GM12878 (cell line): ENCODE measurements around the gene MMP14. TPM values are rescaled to one million over a fixed set of nuclear protein-coding genes. Genes with fewer than 3 reads are reported as not detected.
A peak's percentile ranks its signal among the peaks of the same experiment; 100 is the strongest.

ENCODE experiments used
- ATAC-seq: fragments of 200-7000 bp; cut with Tn5 transposase; 3 replicates; pipeline ENCODE4 v1.9.1; 2020; ENCODE audit warnings: mild to moderate bottlenecking, moderate library complexity
- BruUV-seq: library from RNA; stranded (reverse); fragments of 400-500 nt; replicated peaks from 2 replicates; lab custom pipeline; 2021; lab: Mats Ljungman, UMichigan
- CTCF ChIA-PET: fragments of 300-600 bp; sonication (Branson Sonifier 250); formaldehyde crosslinking; extraction: SDS; loops from one replicate; lab custom pipeline; 2021; ENCODE audit warnings: inconsistent platforms; lab: Yijun Ruan, JAX
- POLR2A ChIA-PET: fragments of 350-600 bp; formaldehyde crosslinking; extraction: SDS; loops from one replicate; lab custom pipeline; 2021; ENCODE audit warnings: inconsistent platforms; lab: Charles Lee
- RAD21 ChIA-PET: fragments of 300-600 bp; sonication (Branson Sonifier 250); formaldehyde crosslinking; loops from one replicate; lab custom pipeline; 2023; ENCODE audit warnings: antibody characterized with exemption; ENCODE audit not compliant: unreplicated experiment; lab: Charles Lee
- SMC1A ChIA-PET: fragments of 300-600 bp; sonication (Branson Sonifier 250); formaldehyde crosslinking; loops from one replicate; lab custom pipeline; 2023; ENCODE audit not compliant: unreplicated experiment, uncharacterized antibody; lab: Charles Lee
- DNase-seq: peaks from one replicate; pipeline ENCODE4 v3.0.0-alpha.2; 2011; ENCODE audit warnings: low read depth, low spot score
- FAIRE-seq: peaks from 3 replicates; lab custom pipeline; 2011; peaks lifted over from hg19 to GRCh38; lab: Jason Lieb, UNC
- H2AFZ ChIP-seq: 2 replicates; pipeline ENCODE4 v1.6.0; 2011; ENCODE audit warnings: low read depth, low read length, control low read depth; ENCODE audit not compliant: control insufficient read depth
- H3K27ac ChIP-seq: 2 replicates; pipeline ENCODE4 v1.5.1; 2011; ENCODE audit warnings: control low read depth; ENCODE audit not compliant: control insufficient read depth, insufficient read depth
- H3K27me3 ChIP-seq, 2 experiments: replicated peaks in 1 of 2; 2 replicates each; pipeline versions ENCODE4 v1.6.0 to v1.6.1; 2011; ENCODE audit warnings: low read length in 1 of 2; ENCODE audit not compliant: control insufficient read depth in 2 of 2, insufficient read depth in 2 of 2
- H3K36me3 ChIP-seq, 2 experiments: 2 replicates each; pipeline ENCODE4 v1.5.1; 2011; ENCODE audit warnings: low read length in 1 of 2; ENCODE audit not compliant: control insufficient read depth in 2 of 2, insufficient read depth in 2 of 2
- H3K4me1 ChIP-seq: 2 replicates; pipeline ENCODE4 v1.6.1; 2011; ENCODE audit warnings: mild to moderate bottlenecking, low read length, moderate library complexity, mixed read lengths; ENCODE audit not compliant: control insufficient read depth, insufficient read depth
- H3K4me2 ChIP-seq: 2 replicates; pipeline ENCODE4 v1.6.0; 2011; ENCODE audit warnings: control low read depth; ENCODE audit not compliant: control insufficient read depth, insufficient read depth
- H3K4me3 ChIP-seq: fragments of 200-600 bp; sonication (generic); 2 replicates; pipeline ENCODE4 v1.5.1; 2016
- H3K79me2 ChIP-seq: 2 replicates; pipeline ENCODE4 v1.6.0; 2011; ENCODE audit warnings: low read length; ENCODE audit not compliant: control insufficient read depth, insufficient read depth
- H3K9ac ChIP-seq: 2 replicates; pipeline ENCODE4 v1.8.0; 2011; ENCODE audit warnings: low read length, control low read depth, mixed read lengths; ENCODE audit not compliant: control insufficient read depth, insufficient read depth
- H3K9me3 ChIP-seq: replicated peaks from 3 replicates; pipeline ENCODE4 v1.5.1; 2011; ENCODE audit warnings: mild to moderate bottlenecking, low read length; ENCODE audit not compliant: control insufficient read depth, insufficient read depth
- H4K20me1 ChIP-seq: 2 replicates; pipeline ENCODE4 v1.6.0; 2011; ENCODE audit not compliant: control insufficient read depth, insufficient read depth
- ATF3 ChIP-seq: IDR thresholded peaks from 2 replicates; pipeline ENCODE4 v1.6.1; 2011; ENCODE audit warnings: low read depth, mild to moderate bottlenecking, low read length, moderate library complexity, borderline replicate concordance; ENCODE audit errors: extremely low read depth
- BMI1 ChIP-seq: fragments of 450-650 bp; IDR thresholded peaks from 2 replicates; pipeline ENCODE4 v1.6.1; 2016; ENCODE audit warnings: mild to moderate bottlenecking, moderate library complexity, borderline replicate concordance
- FOXM1 ChIP-seq: IDR thresholded peaks from 2 replicates; pipeline ENCODE4 v1.6.1; 2012; ENCODE audit warnings: low read depth, mild to moderate bottlenecking, inconsistent platforms, low read length, moderate library complexity
- HCFC1 ChIP-seq: fragments of 150-350 bp; IDR thresholded peaks from 2 replicates; pipeline ENCODE4 v1.6.1; 2014; ENCODE audit warnings: low read length
- MTA2 ChIP-seq: fragments of 450-650 bp; IDR thresholded peaks from 2 replicates; pipeline ENCODE4 v1.6.1; 2016; ENCODE audit warnings: low read depth, mild to moderate bottlenecking, moderate library complexity
- NRF1 ChIP-seq: conservative IDR thresholded peaks from 2 replicates; pipeline ENCODE4 v1.6.1; 2011; ENCODE audit warnings: mild to moderate bottlenecking, low read depth, low read length, improper control_type of control experiment
- POU2F2 ChIP-seq: IDR thresholded peaks from 3 replicates; pipeline ENCODE4 v1.6.1; 2011; ENCODE audit warnings: low read depth, mild to moderate bottlenecking, low read length, borderline replicate concordance
- SIX5 ChIP-seq: IDR thresholded peaks from 2 replicates; pipeline ENCODE4 v1.6.1; 2011; ENCODE audit warnings: mild to moderate bottlenecking, low read depth, low read length, moderate library complexity; ENCODE audit not compliant: severe bottlenecking
- SP1 ChIP-seq: IDR thresholded peaks from one replicate; pipeline ENCODE4 v1.6.1; 2011; ENCODE audit warnings: low read depth, low read length
- SREBF2 ChIP-seq: IDR thresholded peaks from 2 replicates; pipeline ENCODE4 v1.6.1; 2012; ENCODE audit warnings: mild to moderate bottlenecking, low read length
- STAT1 ChIP-seq: fragments of 450-650 bp; conservative IDR thresholded peaks from 2 replicates; pipeline ENCODE4 v1.6.1; 2014; ENCODE audit warnings: antibody characterized with exemption, mild to moderate bottlenecking
- WRNIP1 ChIP-seq: IDR thresholded peaks from 2 replicates; pipeline ENCODE4 v1.6.1; 2011; ENCODE audit warnings: low read depth, low read length, improper control_type of control experiment, borderline replicate concordance
- ZNF217 ChIP-seq: fragments of 450-650 bp; IDR thresholded peaks from 2 replicates; pipeline ENCODE4 v1.6.1; 2017; ENCODE audit warnings: antibody characterized with exemption, mild to moderate bottlenecking
- ZZZ3 ChIP-seq: IDR thresholded peaks from 2 replicates; pipeline ENCODE4 v1.6.1; 2011; ENCODE audit warnings: low read depth; ENCODE audit not compliant: control insufficient read depth, insufficient read length
- WGBS: methylation state at CpG from one replicate; pipeline ENCODE4 v1.1.6; 2016; ENCODE audit warnings: low lambda C conversion rate; ENCODE audit not compliant: insufficient replicate concordance, insufficient coverage; ENCODE audit errors: missing lambda C conversion rate; 5-methylcytosine and 5-hydroxymethylcytosine counted together
- in situ Hi-C: fragments of 300-500 bp; cut with MboI; formaldehyde crosslinking; loops from 9 replicates; pipeline ENCODE4 v1.14.3; 2018; ENCODE audit warnings: mixed read lengths
- intact Hi-C: fragments of 100-400 bp; cut with micrococcal nuclease; formaldehyde crosslinking; loops from one replicate; pipeline ENCODE4 v1.14.2; 2022; ENCODE audit not compliant: unreplicated experiment
- polyA plus RNA-seq, 11 experiments: library from polyadenylated mRNA; depleted of rRNA in 4 of 11; unstranded in 6 of 11; stranded (reverse) in 5 of 11; fragments of >200 nt; fragmentation: Nextera tagmentation in 4 of 11; fragmentation: Illumina TruSeq in 1 of 11; extraction: Ambion mirVana in 4 of 11; extraction: Trizol in 1 of 11; gene quantifications; 1 replicate in 1 of 11; 2 replicates in 10 of 11; pipeline versions ENCODE4 v1.2.1 to v1.2.3, GENCODE V29; 2011 to 2016; ENCODE audit warnings: inconsistent platforms in 2 of 11, missing spikeins in 2 of 11, low read depth in 1 of 11
- total RNA-seq, 4 experiments: library from RNA; depleted of rRNA in 3 of 4; stranded (reverse); fragments of >200 nt in 3 of 4; fragmentation: Illumina TruSeq in 1 of 4; extraction: Trizol in 1 of 4; gene quantifications; 2 replicates each; pipeline versions ENCODE4 v1.2.1 to v1.2.3, GENCODE V29; 2013 to 2021

MMP14 gene
- total and polyA plus RNA-seq, 10 of the 15 experiments (the other 5 are each of a cell fraction or from before 2014, with no cell fraction given): 0.31 to 1.9 (median 0.70) TPM; not detected in 2

GRCh38 chr14:22798528-22798927 is 37.9 kb upstream of the MMP14 start:
- ChIA-PET CTCF (no interaction called here), RAD21 (interaction anchor here (1.0 to 9.8 kb wide), 2 partner anchors 9 to 10 kb away, joined by 4 to 219 read pairs; partner anchors contain the start of gene SLC7A7), POLR2A (interaction anchor here (11.3 kb wide), 1 partner anchor 10 kb away, joined by 245 read pairs; the partner anchor contains the start of gene SLC7A7), SMC1A (interaction anchor here (0.6 to 20.3 kb wide), 4 partner anchors 11 to 477 kb away, joined by 3 to 395 read pairs (median 3); partner anchors contain the start of gene SLC7A7)
- Histone ChIP-seq H3K9me3 (no peaks in the 10 kb centered on the region), H2AFZ (peak overlapping the region; percentile 28), H3K9ac (no peak overlapping the region), H3K4me2 (peak overlapping the region; percentile 46), H3K4me1 (peaks cover 70% of the 10 kb centered on the region), H4K20me1 (no peaks in the 10 kb centered on the region), H3K27me3 (no peaks in the 10 kb centered on the region), H3K79me2 (peaks cover 43% of the 10 kb centered on the region), H3K36me3 (peaks cover 0 to 2% of the 10 kb centered on the region in 2 experiments; a peak in 2 of 4 replicates), H3K4me3 (no peak overlapping the region), H3K27ac (peak overlapping the region; percentile 63)
- no peak for FAIRE-seq
- no peak for DNase-seq
- ATAC-seq: no peak
- in situ Hi-C loops (no loop called here), intact Hi-C loops (loop anchor here (10.0 kb wide), 1 partner anchor 314 kb away; no protein-coding TSS in a partner anchor)
- BruUV-seq: no TSS peak
- TF ChIP-seq MTA2 (no peak), BMI1 (no peak), SIX5 (no peak), SREBF2 (no peak), POU2F2 (no peak), STAT1 (no peak), ZZZ3 (no peak), NRF1 (no peak), SP1 (no peak), WRNIP1 (no peak), ATF3 (no peak), HCFC1 (no peak), ZNF217 (no peak), FOXM1 (no peak)
- 54% methylated on average over 2 of the region's 2 CpGs for WGBS
